NCI-H226 (cell line): ENCODE measurements around the gene B9D2.

Experiments
- DNase-seq: peaks from one replicate; pipeline ENCODE4 v3.0.0-alpha.2; 2015

The B9D2 gene

DNA sequence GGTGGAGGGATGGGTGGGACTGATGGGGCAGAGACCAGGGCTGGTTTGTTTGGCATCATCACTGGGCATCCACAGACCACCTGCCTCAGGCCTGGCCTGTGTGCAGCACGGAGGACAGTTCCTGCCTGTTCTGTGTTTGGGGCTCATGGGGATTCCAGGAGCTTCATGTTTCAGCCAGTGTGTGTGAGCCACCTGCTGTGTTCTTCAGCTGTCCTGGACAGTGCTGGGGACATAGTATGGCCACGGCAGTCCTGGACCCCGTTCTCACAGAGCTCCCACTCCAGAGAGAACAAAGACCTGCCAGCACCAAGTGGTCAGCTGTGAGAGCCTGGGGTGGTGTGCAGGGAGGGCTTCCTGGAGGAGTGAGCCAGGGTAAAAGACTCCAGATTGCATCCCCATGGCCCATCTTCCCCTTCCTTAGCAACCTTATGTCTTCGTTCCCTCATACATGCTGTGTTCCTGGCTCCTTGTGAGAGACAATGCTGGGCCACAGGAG is 55.9 kb downstream of the B9D2 start:
- no peak for DNase-seq

DNA sequence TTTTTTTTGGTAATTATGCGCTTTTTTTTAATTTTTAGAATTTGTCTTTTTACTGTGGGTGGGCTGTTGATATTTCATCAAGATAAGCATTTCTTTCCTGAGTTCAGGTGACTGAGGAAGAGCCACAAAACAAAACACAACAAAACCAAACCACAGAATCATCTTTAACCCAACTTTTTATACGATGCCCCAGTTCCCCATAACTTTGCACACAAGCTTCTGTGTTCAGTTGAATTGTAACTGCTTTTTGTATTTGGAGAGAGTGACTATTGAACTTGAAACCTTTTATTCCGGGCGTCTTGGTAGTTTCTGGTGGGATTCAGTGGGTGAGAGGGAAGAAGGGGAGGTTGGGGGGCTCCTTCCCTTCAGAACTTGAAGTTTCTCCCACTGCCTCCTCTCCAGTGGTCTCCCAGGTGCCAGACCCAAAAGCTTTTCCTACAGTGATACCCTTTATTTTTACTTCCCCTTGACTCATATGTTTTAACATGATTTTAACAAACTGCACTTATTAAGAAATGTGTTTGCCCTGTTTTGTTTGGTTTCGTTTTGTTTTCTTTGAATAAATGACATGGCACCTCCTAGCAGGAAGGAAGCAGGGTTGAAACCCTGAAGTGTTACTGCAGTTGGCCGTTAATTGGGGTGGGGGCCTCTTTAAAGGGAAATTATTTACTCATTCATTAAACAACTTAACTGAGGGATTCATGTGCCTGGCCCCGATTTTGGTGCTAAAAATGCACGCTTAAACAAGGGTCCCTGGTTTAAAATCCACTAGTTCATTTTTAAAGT is 56.7 kb downstream of the B9D2 start:
- DNase-seq: no peak

DNA sequence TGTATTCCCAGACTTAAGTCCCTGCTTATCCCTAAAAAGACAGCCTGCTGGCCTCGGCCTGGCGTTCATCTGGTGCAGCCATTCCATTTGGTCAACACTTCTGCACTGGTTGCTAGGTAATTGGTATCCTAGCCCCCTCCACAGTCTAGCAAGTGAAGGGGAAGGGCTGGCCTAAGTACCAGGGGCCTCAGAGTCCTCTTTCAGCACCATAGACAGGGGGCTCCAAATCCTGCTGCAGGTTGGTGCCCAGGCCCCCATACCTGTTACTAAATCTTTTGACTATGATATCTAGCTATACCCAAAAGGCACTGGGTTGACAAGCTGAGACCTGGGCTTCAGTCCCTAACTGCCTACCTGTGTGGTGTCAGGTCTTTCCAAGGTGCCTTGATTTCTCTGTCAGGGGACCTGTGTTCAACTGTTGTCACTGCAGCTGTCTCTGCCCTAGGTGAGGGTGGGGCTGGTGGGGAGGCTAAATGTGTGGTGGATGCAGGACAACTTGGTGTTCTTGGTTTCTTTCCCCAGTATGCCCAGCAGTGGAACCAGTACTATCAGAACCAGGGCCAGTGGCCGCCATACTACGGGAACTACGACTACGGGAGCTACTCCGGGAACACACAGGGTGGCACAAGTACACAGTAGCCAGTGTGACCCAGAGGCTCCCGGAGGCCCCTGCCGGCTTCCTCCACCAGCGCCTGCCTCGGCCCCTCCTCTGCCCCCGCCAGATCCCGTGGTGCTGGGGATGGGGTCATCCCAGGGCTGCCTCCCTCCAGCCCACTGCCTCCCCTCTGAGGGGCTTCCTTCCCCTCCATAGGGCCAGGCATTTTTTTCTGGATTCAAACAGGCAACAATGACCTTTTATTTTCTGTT is 57.8 kb downstream of the B9D2 start:
- no peak for DNase-seq

DNA sequence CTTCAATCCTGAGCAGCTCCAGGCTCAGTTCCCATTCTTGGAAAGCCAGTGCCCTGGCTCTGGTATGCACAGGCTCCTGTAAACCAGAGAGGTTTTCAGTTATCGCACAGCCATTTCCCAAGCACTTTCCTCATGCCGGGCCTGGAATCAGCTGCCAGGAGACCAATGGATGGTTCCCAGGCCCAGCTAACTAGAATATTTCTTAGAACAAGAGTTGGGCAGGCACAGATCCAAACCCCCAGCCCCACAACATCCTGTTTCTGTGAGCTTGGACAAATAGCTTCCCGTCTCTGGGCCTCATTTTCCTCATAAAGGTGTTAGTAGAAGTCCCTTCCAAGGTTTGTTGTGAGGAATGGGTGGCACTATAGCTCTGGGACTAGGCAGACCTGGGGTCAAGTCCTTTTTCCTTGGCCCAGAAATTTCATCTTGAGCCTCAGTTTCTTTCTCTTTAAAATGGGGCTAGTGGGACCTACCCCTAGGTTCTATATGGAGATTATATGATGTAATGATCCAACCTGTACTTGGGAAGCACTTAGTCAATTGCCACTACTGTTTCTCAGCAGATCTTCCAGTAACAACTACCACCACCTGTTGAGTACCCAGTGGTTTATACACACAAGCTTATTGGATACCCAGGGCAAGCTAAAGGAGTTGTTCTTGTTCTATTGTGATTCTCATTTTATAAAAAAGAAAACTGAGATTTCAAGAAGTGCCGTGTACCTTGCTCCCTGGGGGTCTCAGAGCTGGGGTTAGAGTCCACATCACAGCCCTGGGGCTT is 59.1 kb downstream of the B9D2 start:
- DNase-seq: no peak
